DMS53 treated with DMSO at 0.1 percent for 48 hours (cell line): Measurements from ENCODE around the gene PPP2R5C.
A peak's percentile ranks its signal among the peaks of the same experiment; 100 is the strongest.
"Not testable (repeated sequence)": the region's sequence is repeated elsewhere in the genome, so short reads cannot be mapped to it uniquely, and the experiment has no call there.

Experiments used
- DNase-seq: peaks from one replicate; lab custom pipeline; 2025; ENCODE audit not compliant: unreplicated experiment; lab: John Stamatoyannopoulos, UW

Gene PPP2R5C

DNA sequence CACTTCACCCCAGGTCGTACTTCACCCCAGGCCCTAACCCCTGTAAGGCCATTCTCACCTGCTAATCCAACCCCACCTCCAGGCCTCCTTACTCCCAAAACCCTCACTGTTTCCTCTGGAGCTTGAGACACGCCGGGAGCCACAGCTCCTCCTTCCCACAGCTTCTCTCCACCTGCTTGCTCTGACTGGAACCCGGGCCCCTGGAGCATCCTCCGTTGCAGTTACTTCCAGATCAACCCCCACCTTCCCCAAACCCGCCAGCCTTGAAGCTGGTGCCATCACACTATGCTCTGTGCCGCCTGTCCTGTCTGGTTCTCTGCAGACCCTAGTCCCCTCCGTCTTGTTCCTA, 34.6 kb upstream of the PPP2R5C start:
- no peak for DNase-seq

DNA sequence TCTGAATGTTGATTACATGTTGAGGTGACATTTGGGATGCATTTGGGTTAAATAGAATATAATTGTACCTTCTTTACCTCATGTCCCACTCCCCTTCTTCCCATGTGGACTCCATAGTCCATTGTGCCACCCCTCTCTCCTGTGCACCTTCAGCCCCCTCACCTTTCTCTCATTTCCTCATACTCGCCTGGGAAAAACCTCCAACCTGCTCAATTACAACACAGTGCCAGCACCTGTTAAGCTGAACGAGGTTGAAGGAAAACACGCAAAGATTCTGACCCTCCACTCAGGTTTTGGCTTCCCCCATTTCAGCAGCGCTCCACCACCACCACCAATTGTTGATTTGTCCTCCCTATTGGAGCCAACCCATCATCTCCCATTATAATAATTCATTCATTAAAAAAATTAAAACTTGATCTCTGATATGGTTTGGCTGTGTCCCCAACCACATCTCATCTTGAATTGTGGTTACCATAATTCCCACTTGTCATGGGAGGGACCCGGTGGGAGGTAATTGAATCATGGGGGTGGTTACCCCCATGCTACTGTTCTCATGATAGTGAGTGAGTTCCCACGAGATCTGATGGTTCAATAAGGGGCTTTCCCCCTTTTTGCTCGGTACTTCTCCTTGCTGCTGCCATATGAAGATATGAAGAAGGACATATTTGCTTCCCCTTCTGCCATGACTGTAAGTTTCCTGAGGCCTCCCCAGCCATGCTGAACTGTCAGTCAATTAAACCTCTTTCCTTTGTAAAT, 33.7 kb upstream of the PPP2R5C start:
- DNase-seq, result no peak

DNA sequence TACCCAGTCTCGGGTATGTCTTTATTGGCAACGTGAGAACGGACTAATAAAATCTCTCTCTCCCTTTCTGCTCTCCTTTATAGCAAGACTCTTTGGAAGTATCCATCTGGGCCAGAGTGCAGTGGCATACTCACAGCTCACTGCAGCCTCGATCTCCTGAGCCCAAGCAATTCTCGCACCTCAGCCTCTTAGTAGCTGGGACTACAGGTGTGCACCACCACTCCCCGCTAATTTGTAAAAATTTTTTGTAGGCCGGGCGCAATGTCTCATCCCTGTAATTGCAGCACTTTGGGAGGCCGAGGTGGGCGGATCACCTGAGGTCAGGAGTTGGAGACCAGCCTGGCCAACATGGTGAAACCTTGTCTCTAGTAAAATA, 33.2 kb upstream of the PPP2R5C start:
- DNase-seq, result no peak

DNA sequence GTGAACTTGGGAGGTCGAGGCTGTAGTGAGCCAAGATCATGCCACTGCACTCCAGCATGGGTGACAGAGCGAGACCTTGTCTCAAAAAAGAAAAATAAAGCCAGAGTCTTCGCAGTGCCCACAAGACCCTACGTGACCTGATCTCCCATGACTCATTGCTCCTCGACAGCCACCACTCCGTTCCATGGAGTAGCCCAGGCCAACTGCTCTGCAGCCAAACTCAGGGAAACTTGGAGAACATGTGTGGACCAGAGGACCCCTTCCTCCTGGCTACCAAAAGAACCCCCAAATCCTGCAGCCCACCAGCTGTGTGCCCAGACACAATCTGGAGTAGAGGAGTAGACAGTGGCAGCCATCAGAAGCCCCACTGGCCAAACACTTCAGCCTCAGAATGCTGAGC, 32.1 kb upstream of the PPP2R5C start:
- DNase-seq, result no peak

DNA sequence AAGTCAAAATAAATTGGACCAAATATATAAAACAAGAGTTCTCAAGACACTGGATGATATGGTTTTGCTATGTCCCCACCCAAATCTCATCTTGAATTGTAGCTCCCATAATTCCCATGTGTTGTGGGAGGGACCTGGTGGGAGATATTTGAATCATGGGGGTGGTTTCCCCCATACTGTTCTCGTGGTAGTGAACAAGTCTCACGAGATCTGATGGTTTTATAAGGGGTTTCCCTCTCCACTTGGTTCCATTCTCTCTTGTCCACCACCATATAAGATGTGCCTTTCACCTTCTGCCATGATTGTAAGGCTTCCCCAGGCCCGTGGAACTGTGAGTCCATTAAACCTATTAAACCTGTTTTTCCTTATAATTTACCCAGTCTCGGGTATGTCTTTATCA, 31.4 kb upstream of the PPP2R5C start:
- DNase-seq, result not testable (repeated sequence)

DNA sequence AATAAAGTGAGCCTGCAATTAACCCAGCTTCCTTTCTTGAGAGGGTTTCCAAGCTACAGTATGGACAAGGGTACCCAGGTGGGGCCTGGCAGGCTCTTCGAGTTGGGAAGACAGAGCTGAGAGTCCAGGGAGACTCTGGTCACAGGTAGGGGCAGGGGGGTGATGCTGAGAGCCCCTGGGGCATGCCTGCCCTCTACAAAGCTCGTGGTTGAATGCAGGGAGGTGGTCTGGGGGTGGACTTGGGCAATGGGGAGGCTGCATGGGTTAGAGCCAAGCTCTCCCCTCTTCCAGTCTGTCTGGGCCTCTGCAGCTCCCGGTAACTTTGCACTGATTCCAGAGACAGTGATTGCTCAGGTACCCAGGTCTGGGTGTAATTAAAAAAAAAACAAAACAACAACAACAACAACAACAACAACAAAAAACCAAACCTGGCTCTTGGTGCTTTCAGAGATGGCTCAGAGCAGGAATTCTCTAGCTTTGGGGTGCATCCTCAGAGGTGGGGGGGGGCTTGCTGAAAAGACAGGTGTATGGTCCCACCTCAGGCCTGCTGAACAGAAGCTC, 30.8 kb upstream of the PPP2R5C start:
- no peak for DNase-seq

DNA sequence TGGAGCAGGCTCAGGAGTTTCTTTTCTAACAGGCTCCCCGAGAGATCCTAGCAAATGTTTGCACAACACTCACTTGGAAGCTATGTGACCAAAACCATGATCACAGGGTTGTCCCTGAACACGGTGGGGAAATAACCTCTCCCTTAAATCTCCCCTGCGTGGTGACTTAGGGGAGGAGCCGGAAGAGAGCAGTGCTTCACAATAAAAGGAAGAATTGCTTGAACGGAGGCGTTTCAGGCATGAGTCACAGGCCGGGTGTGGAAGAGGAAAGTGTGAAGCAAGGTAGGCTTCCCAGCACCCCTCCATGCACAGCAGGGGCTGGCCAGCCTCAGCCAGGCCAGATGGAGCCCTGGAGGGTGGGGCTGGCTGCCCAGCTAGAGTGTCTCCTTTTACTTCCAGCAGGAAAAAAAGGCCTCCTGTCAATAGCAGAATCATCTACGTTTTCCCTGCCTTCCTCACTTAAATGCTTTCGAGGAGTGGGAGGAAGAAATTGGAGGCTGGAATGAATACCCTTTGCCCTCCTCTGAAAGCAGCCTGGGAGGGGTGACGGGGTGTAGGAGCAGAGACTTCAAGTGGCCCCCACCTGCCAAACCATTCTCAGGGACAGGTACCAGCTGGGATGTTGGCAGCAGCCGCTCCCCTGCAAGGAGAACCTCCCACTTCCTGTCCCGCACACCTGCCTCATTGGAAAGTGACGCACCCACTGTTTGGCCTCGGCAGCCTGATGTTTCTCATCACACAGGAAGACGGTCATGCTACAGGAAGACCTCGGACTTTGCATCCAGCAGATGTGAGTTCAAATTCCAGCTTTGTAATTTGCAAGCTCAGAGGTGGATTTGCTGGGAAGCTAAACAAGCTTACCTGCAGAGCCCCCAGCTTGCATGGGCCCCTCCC, 30.1 kb upstream of the PPP2R5C start:
- DNase-seq, result peak; percentile 63

DNA sequence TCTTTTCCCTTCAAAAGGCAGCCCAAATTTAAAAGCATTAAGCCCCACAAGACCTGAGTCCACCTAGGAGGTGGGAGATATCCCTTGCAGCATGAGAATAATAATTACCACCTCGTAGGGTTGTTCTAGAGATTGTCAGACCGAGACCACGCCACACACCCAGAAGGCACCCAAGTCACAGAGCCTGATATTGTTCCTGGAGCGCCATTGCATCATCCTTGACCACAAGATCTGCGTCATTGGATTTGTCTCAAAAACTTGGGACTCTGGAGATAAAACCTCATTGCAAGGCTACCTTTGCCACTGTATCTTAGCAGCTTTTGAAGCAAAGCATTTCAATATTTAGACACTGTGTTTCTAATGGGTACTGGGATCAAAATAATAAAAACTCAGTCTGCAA, 29.4 kb upstream of the PPP2R5C start:
- DNase-seq, result no peak

DNA sequence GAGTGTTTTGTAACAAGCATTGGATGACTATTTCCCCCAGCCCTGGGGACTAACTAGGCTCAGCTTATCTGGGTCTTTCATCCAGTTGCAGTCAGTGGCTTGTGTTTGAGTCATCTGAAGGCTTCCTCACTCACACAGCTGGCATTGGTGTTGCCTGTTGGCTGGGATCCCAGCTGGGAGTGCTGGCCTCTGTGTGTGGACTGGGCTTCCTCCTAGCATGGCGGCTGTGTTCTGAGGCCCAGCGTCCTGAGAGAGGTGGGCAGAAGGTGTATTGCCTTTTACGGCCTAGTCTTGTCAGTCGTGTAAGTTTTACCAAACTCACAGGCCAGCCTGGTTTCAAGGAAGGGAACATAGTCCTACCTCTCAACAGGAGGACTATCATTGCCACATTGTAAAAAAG, 28.3 kb upstream of the PPP2R5C start:
- DNase-seq, result no peak

DNA sequence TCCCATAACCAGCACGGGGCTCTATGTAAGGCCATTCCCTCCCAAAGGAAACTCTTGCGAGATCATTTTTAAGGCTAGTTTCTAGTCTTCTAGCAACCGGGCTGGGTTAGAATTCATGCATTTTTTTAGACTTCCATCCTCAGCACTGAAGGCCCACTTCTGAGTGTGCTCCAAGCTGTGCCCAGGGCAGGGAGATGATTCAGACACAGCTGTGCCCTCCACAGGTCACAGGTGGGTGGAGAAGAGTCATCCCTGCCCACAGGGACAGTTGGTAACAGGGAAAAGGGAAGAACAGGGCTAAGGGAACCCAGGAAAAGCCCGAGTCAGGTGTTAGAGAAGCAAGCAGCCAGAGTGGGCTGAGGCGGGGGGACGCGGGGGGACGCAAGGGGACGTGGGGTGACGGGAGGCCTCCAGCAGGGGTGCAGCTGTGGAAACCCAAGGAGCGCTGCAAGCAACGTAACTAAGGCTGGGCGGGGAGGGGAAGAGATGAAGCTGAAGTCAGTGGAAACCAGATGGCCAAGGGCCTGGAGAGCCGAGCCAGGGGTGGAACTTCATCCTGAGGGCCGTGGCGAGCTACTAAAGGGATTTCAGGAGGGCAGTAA, 27.2 kb upstream of the PPP2R5C start:
- no peak for DNase-seq

DNA sequence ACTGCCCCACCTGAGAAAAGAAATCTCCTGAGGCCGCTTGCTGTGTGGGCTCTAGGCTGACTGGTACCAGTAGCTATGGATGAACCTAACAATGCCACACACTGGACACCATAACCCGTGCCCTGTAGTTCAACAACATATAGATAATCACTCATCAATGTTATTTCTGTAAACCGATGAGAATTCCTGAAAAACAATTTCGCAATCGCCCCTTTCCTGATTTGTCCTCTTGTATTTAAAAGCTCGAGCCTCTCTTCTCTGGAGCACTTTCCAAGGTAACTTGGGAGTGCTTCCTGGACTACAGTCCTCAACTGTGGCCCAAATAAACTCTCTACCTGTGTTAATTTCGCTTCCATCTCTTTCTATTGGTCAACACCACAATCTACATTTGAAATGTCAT, 26.1 kb upstream of the PPP2R5C start:
- DNase-seq, result no peak

DNA sequence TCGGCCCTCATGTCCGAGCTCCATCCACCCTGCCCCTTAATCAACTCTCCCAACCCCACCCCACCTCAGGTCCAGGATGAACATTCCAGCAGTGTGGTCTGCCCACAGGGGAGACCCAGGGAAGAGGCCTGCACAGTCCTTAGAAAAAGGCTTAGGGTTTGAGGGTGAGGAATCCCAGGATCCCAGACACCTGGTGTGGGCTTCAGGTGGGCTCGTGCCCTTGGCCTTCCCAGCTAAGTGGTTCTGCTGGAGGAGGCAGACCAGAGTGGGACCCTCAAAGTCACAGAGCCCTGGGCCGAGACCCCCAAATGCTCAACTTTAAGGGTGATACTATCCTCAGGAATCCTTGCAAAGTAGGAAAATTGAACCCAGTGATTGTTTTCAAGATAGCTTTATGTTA, 25.4 kb upstream of the PPP2R5C start:
- no peak for DNase-seq

DNA sequence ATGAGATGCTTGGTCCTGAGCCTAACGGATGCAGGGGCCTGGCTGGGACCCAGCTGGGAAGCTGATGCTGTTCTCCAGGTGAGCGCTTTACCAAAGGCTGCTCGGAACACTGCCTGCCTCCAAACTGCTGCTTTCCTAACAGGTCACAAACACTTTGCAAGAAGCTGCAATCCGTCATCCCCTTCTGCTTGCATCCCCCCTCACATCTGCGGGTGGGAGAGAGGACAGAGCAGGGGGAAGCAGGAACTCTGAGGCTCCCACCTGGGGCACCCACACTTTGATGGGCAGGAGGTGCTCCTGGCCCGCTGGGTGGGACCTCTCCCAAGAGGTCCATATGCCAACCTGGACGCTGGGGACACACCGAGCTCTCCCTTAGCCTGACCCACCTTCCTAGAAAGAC, 24.9 kb upstream of the PPP2R5C start:
- no peak for DNase-seq

DNA sequence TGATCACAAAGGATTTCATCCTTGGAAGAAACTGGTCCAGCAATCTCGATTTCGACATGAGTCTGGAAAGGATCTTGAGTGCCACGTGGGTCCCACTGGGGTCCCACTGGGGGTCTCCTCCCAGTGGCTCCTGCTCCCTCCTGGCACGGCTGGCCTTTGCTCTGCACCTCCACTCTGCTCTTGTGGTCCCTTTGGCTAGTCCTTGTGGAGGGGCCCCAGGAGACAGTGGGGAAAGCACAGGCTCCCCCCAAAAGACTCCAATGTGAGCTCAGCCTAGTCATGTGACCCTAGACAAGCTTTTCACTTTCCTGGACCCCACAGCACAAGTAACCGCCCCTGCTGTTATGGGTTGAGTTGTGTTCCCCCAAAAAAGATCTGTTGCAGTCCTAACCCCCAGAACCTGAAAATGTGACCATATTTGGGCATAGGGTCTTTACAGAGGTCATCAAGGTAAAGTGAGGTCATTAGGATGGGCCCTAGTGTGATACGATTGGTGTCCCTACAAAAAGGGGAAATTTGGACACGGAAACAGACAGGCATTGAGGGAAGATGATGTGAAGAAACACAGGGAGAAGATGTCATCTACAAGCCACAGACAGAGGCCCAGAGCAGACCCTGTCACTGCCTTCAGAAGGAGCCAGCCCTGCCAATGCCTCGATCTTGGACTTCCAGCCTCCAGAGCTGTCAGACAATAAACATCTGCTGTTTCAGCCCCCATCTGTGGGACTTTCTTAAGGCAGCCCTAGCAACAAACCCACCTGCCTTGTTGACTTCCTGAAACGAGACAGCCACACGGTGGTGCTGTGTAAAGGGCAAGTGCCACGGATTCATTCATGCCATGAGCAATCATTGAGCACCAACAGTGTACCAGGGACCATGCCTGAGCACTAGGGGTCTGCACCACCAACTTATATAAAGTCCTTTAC, 23.8 kb upstream of the PPP2R5C start:
- DNase-seq, result no peak

DNA sequence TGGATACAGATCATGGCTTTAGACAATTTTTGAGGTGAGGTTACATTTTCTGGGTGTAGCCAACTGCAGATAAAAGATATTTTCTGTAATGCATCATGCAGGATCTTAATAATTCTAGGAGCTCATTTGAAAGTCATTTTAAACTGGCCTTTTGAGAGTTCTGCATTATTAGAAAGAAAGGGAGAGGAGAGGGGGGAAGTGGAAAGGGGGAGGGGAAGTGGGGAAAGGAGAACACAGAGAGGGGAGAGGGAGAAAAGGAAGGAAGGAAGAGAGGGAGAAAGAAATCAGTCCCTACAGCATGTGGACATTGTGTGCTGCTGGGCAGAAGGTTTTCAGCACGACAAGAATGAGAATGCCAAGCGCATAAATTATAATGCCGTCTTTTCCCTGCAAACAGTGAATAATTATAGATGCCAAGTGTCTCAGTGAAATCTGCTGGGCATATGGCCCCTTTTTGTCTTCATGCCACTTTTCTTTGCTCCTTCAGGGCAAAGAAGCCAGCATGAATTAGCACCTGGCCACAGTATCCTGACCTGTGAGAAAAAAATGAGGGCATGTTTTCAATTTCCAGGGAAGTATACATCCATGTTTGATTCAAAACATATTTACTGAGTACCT, 22.7 kb upstream of the PPP2R5C start:
- DNase-seq, result no peak

DNA sequence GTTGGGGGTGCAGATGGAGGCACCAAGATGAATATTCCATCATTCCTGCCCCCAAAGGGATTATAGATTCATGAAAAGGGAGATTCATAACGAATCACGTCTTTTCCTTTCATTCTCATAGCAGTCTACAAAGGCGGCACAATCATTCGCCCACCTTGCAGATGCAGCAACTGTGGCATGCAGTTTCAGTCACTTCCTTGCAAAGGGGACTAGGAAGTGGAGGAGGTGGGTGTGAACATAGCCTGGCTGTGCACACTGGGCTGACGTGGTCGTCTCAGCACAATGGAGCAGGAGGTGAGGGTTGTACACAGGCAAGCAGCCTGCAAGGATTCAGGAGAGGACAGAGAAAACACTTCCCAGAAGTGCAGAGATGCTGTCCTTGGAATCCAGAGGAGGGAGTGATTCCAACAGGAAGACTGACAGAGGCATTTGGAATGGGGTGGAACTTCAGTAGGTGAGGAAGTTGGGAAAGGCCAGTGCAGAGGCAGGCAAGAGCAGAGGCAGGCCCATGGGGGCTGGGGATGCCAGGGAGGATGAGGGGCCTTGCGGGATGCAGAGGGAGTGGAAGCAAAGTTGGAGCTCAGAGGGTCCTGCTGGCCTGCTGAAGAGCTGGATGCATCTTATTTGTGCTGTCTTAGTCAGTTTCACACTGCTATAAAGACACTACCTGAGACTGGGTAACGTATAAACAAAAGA, 21.9 kb upstream of the PPP2R5C start:
- no peak for DNase-seq

DNA sequence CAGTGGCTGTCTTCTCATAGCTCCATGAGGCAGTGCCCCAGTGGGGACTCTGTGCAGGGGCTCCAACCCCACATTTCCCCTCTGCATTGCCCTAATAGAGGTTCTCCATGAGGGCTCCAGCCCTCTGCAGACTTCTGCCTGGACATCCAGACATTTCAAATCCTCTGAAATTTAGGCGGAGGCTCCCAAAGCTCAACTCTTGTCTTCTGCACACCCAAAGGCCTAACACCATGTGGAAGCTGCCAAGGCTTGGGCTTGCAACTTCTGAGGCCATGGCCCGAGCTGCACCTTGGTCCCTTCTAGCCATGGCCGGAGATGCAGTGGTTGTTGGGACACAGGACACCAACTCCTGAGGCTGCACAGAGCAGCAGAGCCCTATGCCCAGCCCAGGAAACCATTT, 20.5 kb upstream of the PPP2R5C start:
- no peak for DNase-seq

DNA sequence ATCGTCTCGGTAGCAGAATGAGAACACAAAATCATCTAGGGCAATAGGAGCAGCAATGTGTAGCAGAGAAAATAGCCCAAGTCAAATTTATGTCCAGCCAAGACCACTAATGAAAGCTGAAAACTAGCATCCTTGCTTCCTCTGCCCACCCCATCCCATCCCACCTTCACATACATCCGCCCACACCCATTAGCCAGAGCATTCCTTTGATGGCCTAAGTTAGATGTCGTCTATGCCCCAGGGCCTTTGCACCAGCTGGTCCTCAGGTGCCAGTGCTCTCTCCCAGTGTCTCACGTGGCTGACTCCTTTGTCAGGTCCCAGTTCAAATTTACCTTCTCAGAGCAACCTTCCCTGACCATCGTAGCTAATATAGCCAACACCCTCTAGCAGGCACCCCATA, 17.8 kb upstream of the PPP2R5C start:
- DNase-seq, result no peak

DNA sequence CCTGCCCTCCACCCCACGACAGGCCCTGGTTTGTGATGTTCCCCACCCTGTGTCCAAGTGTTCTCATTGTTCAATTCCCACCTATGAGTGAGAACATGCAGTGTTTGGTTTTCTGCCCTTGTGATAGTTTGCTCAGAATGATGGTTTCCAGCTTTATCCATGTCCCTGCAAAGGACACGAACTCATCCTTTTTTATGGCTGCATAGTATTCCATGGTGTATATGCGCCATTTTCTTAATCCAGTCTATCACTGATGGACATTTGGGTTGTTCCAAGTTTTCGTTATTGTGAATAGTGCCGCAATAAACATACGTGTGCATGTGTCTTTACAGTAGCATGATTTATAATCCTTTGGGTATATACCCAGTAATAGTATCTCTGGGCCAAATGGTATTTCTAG, 17.1 kb upstream of the PPP2R5C start:
- not testable (repeated sequence) for DNase-seq

DNA sequence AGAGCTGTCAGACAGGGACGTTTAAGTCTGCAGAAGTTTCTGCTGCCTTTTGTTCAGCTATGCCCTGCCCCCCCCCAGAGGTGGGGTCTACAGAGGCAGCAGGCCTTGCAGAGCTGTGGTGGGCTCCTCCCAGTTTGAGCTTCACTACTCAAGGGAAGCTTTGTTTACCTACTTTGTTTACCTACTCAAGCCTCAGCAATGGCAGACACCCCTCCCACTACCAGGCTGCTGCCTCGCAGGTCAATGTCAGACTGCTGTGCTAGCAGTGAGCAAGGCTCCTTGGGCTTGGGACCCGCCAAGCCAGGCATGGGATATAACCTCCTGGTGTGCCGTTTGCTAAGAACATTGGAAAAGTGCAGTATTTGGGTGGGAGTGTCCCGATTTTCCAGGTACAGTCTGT, 11.8 kb upstream of the PPP2R5C start:
- DNase-seq, result not testable (repeated sequence)
